ENCODE measurements around the gene ARHGEF17. TPM values are rescaled to one million over a fixed set of nuclear protein-coding genes. Genes with fewer than 3 reads are reported as not detected.

ARHGEF17 gene
- total RNA-seq, 1 donor from 2014 or later = 43.3 TPM

DNA sequence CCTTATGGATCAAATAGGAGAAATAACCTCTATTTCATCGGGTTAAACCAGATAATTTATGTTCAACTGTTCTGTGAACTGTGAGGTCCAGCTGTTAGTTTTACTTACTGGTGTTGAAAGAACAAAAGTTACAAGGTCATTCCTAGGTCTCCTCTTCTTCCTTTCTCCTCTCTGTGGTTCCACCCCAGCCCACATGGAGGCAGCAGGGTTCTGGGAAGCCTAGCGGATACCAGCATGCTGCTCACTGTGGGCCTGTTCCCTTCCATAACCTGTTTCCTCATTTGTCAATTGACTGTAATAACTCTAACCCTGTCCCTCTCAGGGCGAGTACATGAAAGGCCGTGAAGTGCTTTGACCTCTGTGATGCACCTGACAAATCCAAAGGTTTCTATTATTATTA is 96.0 kb downstream of the ARHGEF17 start:
- H3K27me3 Mint-ChIP-seq (ENCODE audit: unreplicated experiment) = peaks cover 3% of the 10 kb centered on the region
- peaks cover 5% of the 10 kb centered on the region for H3K9me3 Mint-ChIP-seq (ENCODE audit: unreplicated experiment)
- H3K4me3 Mint-ChIP-seq (ENCODE audit: unreplicated experiment) = peak overlapping the region; percentile 36
- no peak overlapping the region for H3K27ac Mint-ChIP-seq (ENCODE audit: unreplicated experiment)
- peaks cover 3% of the 10 kb centered on the region for H3K36me3 Mint-ChIP-seq (ENCODE audit: unreplicated experiment)
- TF ChIP-seq, protein P1, sequence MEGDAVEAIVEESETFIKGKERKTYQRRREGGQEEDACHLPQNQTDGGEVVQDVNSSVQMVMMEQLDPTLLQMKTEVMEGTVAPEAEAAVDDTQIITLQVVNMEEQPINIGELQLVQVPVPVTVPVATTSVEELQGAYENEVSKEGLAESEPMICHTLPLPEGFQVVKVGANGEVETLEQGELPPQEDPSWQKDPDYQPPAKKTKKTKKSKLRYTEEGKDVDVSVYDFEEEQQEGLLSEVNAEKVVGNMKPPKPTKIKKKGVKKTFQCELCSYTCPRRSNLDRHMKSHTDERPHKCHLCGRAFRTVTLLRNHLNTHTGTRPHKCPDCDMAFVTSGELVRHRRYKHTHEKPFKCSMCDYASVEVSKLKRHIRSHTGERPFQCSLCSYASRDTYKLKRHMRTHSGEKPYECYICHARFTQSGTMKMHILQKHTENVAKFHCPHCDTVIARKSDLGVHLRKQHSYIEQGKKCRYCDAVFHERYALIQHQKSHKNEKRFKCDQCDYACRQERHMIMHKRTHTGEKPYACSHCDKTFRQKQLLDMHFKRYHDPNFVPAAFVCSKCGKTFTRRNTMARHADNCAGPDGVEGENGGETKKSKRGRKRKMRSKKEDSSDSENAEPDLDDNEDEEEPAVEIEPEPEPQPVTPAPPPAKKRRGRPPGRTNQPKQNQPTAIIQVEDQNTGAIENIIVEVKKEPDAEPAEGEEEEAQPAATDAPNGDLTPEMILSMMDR (IDR thresholded peaks at IDR 0.05; ENCODE audit: partially characterized antibody, unreplicated experiment) = peak; percentile 39
- DNase-seq = peak; percentile 72
- no peaks in the 10 kb centered on the region for H3K4me1 Mint-ChIP-seq (ENCODE audit: low read depth, unreplicated experiment)

DNA sequence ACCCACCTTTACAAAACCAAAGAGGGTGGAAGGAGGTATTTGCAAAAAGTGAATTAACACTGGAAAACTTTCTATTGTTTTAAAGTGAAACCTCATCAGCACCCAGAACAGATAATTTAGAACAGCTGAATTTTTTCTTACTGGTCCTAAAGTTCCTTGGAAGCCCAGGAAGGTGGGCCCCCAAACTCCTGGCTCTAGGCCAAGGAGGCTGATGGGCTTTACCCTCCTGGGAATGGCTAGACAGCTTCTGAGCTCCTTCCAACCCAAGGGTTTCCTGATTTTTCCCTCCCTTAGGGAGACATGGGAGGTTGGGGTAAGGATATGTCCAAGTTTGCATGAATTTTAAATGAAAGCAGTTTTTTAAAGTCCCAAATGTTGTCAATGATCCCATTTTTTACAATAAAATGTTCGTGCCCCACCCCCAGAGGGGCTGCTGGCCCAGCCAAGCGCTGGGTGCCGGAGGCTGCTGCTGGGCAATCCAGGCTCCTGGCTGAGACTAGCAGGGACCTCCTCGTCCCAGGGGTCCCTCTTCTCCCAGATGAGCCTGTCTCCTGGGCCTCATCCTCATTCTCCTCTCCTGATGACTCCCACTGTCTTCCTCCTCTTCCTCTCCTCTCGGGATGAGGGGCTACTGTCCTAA is 96.5 kb downstream of the ARHGEF17 start:
- no peak for DNase-seq
- peaks cover 3% of the 10 kb centered on the region for H3K27me3 Mint-ChIP-seq (ENCODE audit: unreplicated experiment)
- TF ChIP-seq, protein P1 (IDR thresholded peaks at IDR 0.05; ENCODE audit: partially characterized antibody, unreplicated experiment) = no peak
- no peak overlapping the region for H3K27ac Mint-ChIP-seq (ENCODE audit: unreplicated experiment)
- peaks cover 5% of the 10 kb centered on the region for H3K9me3 Mint-ChIP-seq (ENCODE audit: unreplicated experiment)
- H3K4me3 Mint-ChIP-seq (ENCODE audit: unreplicated experiment) = no peak overlapping the region
- H3K36me3 Mint-ChIP-seq (ENCODE audit: unreplicated experiment) = peaks cover 8% of the 10 kb centered on the region
- no peaks in the 10 kb centered on the region for H3K4me1 Mint-ChIP-seq (ENCODE audit: low read depth, unreplicated experiment)

DNA sequence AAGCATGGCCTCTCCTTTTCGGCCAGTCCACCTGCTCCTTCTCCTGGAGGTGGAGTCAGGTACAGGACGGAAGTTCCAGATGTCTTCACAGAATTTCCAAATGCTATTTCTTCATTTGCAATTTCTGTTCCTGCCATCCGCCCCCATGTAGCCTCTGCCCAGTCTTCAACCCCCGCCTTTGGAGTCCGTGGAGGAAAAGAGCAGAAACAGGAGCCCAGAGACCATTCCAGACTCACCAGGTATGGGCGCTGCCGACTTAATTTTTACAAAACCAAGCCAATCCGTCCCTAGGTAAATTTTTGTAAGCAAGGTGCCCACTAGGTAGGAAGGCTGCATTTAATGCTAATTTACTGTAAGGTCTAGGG is 97.1 kb downstream of the ARHGEF17 start:
- H3K36me3 Mint-ChIP-seq (ENCODE audit: unreplicated experiment) = peaks cover 8% of the 10 kb centered on the region
- peaks cover 5% of the 10 kb centered on the region for H3K9me3 Mint-ChIP-seq (ENCODE audit: unreplicated experiment)
- no peak overlapping the region for H3K27ac Mint-ChIP-seq (ENCODE audit: unreplicated experiment)
- peaks cover 3% of the 10 kb centered on the region for H3K27me3 Mint-ChIP-seq (ENCODE audit: unreplicated experiment)
- no peak for DNase-seq
- H3K4me3 Mint-ChIP-seq (ENCODE audit: unreplicated experiment) = no peak overlapping the region
- TF ChIP-seq, protein P1 (IDR thresholded peaks at IDR 0.05; ENCODE audit: partially characterized antibody, unreplicated experiment) = no peak
- no peaks in the 10 kb centered on the region for H3K4me1 Mint-ChIP-seq (ENCODE audit: low read depth, unreplicated experiment)

DNA sequence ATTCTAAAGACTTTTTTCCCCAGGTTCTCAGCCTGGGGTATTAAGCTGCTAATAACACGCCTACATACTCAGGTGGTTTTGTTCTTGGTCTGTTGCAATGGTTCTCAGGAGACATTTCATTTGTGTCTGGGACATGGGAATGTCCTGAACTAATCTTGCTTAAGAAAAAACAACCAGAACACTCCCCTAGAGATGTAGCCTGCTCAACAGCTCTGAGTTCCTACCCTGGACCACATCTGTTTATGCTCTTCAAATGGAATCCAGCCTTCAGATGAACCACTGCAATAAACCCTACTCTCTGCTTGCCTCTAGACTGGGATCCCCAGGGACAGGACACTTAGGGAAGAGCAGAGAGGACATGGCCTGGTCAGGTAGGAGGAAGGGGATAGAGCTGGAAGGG is 98.1 kb downstream of the ARHGEF17 start:
- Mint-ChIP-seq H3K4me3 (ENCODE audit: unreplicated experiment) (no peak overlapping the region), H3K36me3 (ENCODE audit: unreplicated experiment) (peaks cover 8% of the 10 kb centered on the region), H3K27me3 (ENCODE audit: unreplicated experiment) (peaks cover 6% of the 10 kb centered on the region), H3K27ac (ENCODE audit: unreplicated experiment) (no peak overlapping the region), H3K9me3 (ENCODE audit: unreplicated experiment) (peaks cover 8% of the 10 kb centered on the region), H3K4me1 (ENCODE audit: low read depth, unreplicated experiment) (no peaks in the 10 kb centered on the region)
- no peak for DNase-seq
- TF ChIP-seq, protein P1 (IDR thresholded peaks at IDR 0.05; ENCODE audit: partially characterized antibody, unreplicated experiment) = no peak

DNA sequence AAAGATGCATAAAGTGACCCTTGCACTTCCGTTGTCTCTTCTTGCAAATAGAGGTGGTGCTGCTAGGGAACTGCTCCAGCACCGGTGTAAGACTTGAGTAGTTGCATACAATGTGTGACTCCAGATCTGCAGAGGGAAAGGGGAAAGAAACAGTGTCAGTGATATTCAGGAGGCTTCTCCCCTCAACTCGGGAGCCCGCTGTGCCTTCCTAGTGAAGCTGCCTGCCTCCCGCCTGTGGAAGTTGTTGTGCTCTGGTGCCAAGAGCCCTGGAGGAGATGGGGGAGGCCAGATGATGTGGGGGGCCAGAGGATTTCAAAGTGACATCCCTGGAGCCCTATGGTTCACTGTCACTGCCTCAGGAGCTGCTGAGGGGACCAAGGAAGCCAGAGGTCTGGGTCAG is 98.5 kb downstream of the ARHGEF17 start:
- Mint-ChIP-seq H3K4me1 (ENCODE audit: low read depth, unreplicated experiment) (no peaks in the 10 kb centered on the region), H3K27me3 (ENCODE audit: unreplicated experiment) (peaks cover 7% of the 10 kb centered on the region), H3K27ac (ENCODE audit: unreplicated experiment) (no peak overlapping the region), H3K36me3 (ENCODE audit: unreplicated experiment) (peaks cover 8% of the 10 kb centered on the region), H3K4me3 (ENCODE audit: unreplicated experiment) (no peak overlapping the region), H3K9me3 (ENCODE audit: unreplicated experiment) (peaks cover 8% of the 10 kb centered on the region)
- TF ChIP-seq, protein P1 (IDR thresholded peaks at IDR 0.05; ENCODE audit: partially characterized antibody, unreplicated experiment) = no peak
- DNase-seq = no peak

All from glutamatergic neuron (in vitro differentiated cells).